C4-2B (cell line): Measurements from ENCODE around the gene MRPL45.
"Not testable (repeated sequence)": the region's sequence is repeated elsewhere in the genome, so short reads cannot be mapped to it uniquely, and the experiment has no call there.

Experiments used
- CTCF ChIP-seq: fragments of 450-650 bp; conservative IDR thresholded peaks from 2 replicates; pipeline ENCODE4 v1.5.1; 2017; ENCODE audit warnings: mild to moderate bottlenecking
- ZFX ChIP-seq: fragments of 450-650 bp; IDR thresholded peaks from 2 replicates; pipeline ENCODE4 v1.6.1; 2017

GRCh38 chr17:38268138-38268537 lies 28.8 kb upstream of the MRPL45 start:
- TF ChIP-seq CTCF, ZFX: not testable (repeated sequence)
